ENCODE results near the gene RFTN1. TPM values are rescaled to one million over a fixed set of nuclear protein-coding genes. Genes with fewer than 3 reads are reported as not detected.

RFTN1 gene
- total and polyA plus RNA-seq, 12 donors: 8.3 to 35.7 (median 17.4) TPM

- peaks cover 4% of the 10 kb centered on the region for H3K27me3 ChIP-seq
- no peak overlapping the region for H3K4me3 ChIP-seq
- intact Hi-C loops (cut with DNase I): no loop called here
- 62 to 70% (median 63%) methylated on average over 4 of the region's 4 CpGs for WGBS, 4 donors
- no peaks in the 10 kb centered on the region for H3K9me3 ChIP-seq (replicated peaks in 1 of 3)
- TF ChIP-seq POLR2A (IDR thresholded peaks at IDR 0.05): no peak
- no peak for TF ChIP-seq CTCF (IDR thresholded peaks at IDR 0.05)
- H3K36me3 ChIP-seq (replicated peaks in 1 of 2): no peaks in the 10 kb centered on the region
- peaks cover 0 to 18% of the 10 kb centered on the region in 2 donors for H3K4me1 ChIP-seq (replicated peaks in 1 of 2)
- H3K27ac ChIP-seq: no peak overlapping the region
- DNase-seq: no peak
Observed at GRCh38 chr3:16508243-16508578, 5.3 kb downstream of the RFTN1 start.

GRCh38 chr3:16507578-16508242, 5.8 kb downstream of the RFTN1 start:
- no peak overlapping the region for H3K4me3 ChIP-seq
- DNase-seq: no peak
- TF ChIP-seq CTCF (IDR thresholded peaks at IDR 0.05) (no peak), POLR2A (IDR thresholded peaks at IDR 0.05) (no peak)
- H3K9me3 ChIP-seq (replicated peaks in 1 of 3): no peaks in the 10 kb centered on the region
- intact Hi-C loops (cut with DNase I): no loop called here
- H3K36me3 ChIP-seq (replicated peaks in 1 of 2): no peaks in the 10 kb centered on the region
- H3K4me1 ChIP-seq (replicated peaks in 1 of 2): peaks cover 0 to 18% of the 10 kb centered on the region in 2 donors
- 79 to 89% (median 87%) methylated on average over 8 of the region's 8 CpGs for WGBS, 4 donors
- H3K27me3 ChIP-seq: no peaks in the 10 kb centered on the region
- H3K27ac ChIP-seq: no peak overlapping the region

- no peaks in the 10 kb centered on the region for H3K27me3 ChIP-seq
- no peak for DNase-seq
- 74 to 85% (median 84%) methylated on average over 2 of the region's 2 CpGs for WGBS, 4 donors
- TF ChIP-seq POLR2A (IDR thresholded peaks at IDR 0.05): no peak
- no peak for TF ChIP-seq CTCF (IDR thresholded peaks at IDR 0.05)
- intact Hi-C loops (cut with DNase I): no loop called here
- no peak overlapping the region for H3K4me3 ChIP-seq
- peaks cover 0 to 18% of the 10 kb centered on the region in 2 donors for H3K4me1 ChIP-seq (replicated peaks in 1 of 2)
- H3K36me3 ChIP-seq (replicated peaks in 1 of 2): no peaks in the 10 kb centered on the region
- no peaks in the 10 kb centered on the region for H3K9me3 ChIP-seq (replicated peaks in 1 of 3)
- no peak overlapping the region for H3K27ac ChIP-seq
Observed at GRCh38 chr3:16506884-16507577, 6.5 kb downstream of the RFTN1 start.

- no peak for DNase-seq
- Histone ChIP-seq H3K9me3 (replicated peaks in 1 of 3) (no peaks in the 10 kb centered on the region), H3K27me3 (no peaks in the 10 kb centered on the region), H3K36me3 (replicated peaks in 1 of 2) (no peaks in the 10 kb centered on the region), H3K4me1 (replicated peaks in 1 of 2) (peaks cover 0 to 13% of the 10 kb centered on the region in 2 donors), H3K27ac (no peak overlapping the region), H3K4me3 (no peak overlapping the region)
- intact Hi-C loops (cut with DNase I): no loop called here
- no peak for TF ChIP-seq POLR2A (IDR thresholded peaks at IDR 0.05)
- no peak for TF ChIP-seq CTCF (IDR thresholded peaks at IDR 0.05)
- WGBS, 4 donors: 61 to 98% (median 75%) methylated on average over 3 of the region's 3 CpGs
Observed at GRCh38 chr3:16506451-16506850, 7.0 kb downstream of the RFTN1 start.
